GM12878 (cell line): ENCODE data around the gene KRR1. TPM values are rescaled to one million over a fixed set of nuclear protein-coding genes. Genes with fewer than 3 reads are reported as not detected.

Experiments used
- ATAC-seq: fragments of 200-7000 bp; cut with Tn5 transposase; 3 replicates; pipeline ENCODE4 v1.9.1; 2020; ENCODE audit warnings: mild to moderate bottlenecking, moderate library complexity
- BruUV-seq: library from RNA; stranded (reverse); fragments of 400-500 nt; replicated peaks from 2 replicates; lab custom pipeline; 2021; lab: Mats Ljungman, UMichigan
- CTCF ChIA-PET: fragments of 300-600 bp; sonication (Branson Sonifier 250); formaldehyde crosslinking; extraction: SDS; loops from one replicate; lab custom pipeline; 2021; ENCODE audit warnings: inconsistent platforms; lab: Yijun Ruan, JAX
- POLR2A ChIA-PET: fragments of 350-600 bp; formaldehyde crosslinking; extraction: SDS; loops from one replicate; lab custom pipeline; 2021; ENCODE audit warnings: inconsistent platforms; lab: Charles Lee
- RAD21 ChIA-PET: fragments of 300-600 bp; sonication (Branson Sonifier 250); formaldehyde crosslinking; loops from one replicate; lab custom pipeline; 2023; ENCODE audit warnings: antibody characterized with exemption; ENCODE audit not compliant: unreplicated experiment; lab: Charles Lee
- SMC1A ChIA-PET: fragments of 300-600 bp; sonication (Branson Sonifier 250); formaldehyde crosslinking; loops from one replicate; lab custom pipeline; 2023; ENCODE audit not compliant: unreplicated experiment, uncharacterized antibody; lab: Charles Lee
- DNase-seq: peaks from one replicate; pipeline ENCODE4 v3.0.0-alpha.2; 2011; ENCODE audit warnings: low read depth, low spot score
- FAIRE-seq: peaks from 3 replicates; lab custom pipeline; 2011; peaks lifted over from hg19 to GRCh38; lab: Jason Lieb, UNC
- H2AFZ ChIP-seq: 2 replicates; pipeline ENCODE4 v1.6.0; 2011; ENCODE audit warnings: low read depth, low read length, control low read depth; ENCODE audit not compliant: control insufficient read depth
- H3K27ac ChIP-seq: 2 replicates; pipeline ENCODE4 v1.5.1; 2011; ENCODE audit warnings: control low read depth; ENCODE audit not compliant: control insufficient read depth, insufficient read depth
- H3K27me3 ChIP-seq, 2 experiments: replicated peaks in 1 of 2; 2 replicates each; pipeline versions ENCODE4 v1.6.0 to v1.6.1; 2011; ENCODE audit warnings: low read length in 1 of 2; ENCODE audit not compliant: control insufficient read depth in 2 of 2, insufficient read depth in 2 of 2
- H3K36me3 ChIP-seq, 2 experiments: 2 replicates each; pipeline ENCODE4 v1.5.1; 2011; ENCODE audit warnings: low read length in 1 of 2; ENCODE audit not compliant: control insufficient read depth in 2 of 2, insufficient read depth in 2 of 2
- H3K4me1 ChIP-seq: 2 replicates; pipeline ENCODE4 v1.6.1; 2011; ENCODE audit warnings: mild to moderate bottlenecking, low read length, moderate library complexity, mixed read lengths; ENCODE audit not compliant: control insufficient read depth, insufficient read depth
- H3K4me2 ChIP-seq: 2 replicates; pipeline ENCODE4 v1.6.0; 2011; ENCODE audit warnings: control low read depth; ENCODE audit not compliant: control insufficient read depth, insufficient read depth
- H3K4me3 ChIP-seq: fragments of 200-600 bp; sonication (generic); 2 replicates; pipeline ENCODE4 v1.5.1; 2016
- H3K79me2 ChIP-seq: 2 replicates; pipeline ENCODE4 v1.6.0; 2011; ENCODE audit warnings: low read length; ENCODE audit not compliant: control insufficient read depth, insufficient read depth
- H3K9ac ChIP-seq: 2 replicates; pipeline ENCODE4 v1.8.0; 2011; ENCODE audit warnings: low read length, control low read depth, mixed read lengths; ENCODE audit not compliant: control insufficient read depth, insufficient read depth
- H3K9me3 ChIP-seq: replicated peaks from 3 replicates; pipeline ENCODE4 v1.5.1; 2011; ENCODE audit warnings: mild to moderate bottlenecking, low read length; ENCODE audit not compliant: control insufficient read depth, insufficient read depth
- H4K20me1 ChIP-seq: 2 replicates; pipeline ENCODE4 v1.6.0; 2011; ENCODE audit not compliant: control insufficient read depth, insufficient read depth
- ATF3 ChIP-seq: IDR thresholded peaks from 2 replicates; pipeline ENCODE4 v1.6.1; 2011; ENCODE audit warnings: low read depth, mild to moderate bottlenecking, low read length, moderate library complexity, borderline replicate concordance; ENCODE audit errors: extremely low read depth
- CBX5 ChIP-seq: sonication (generic); IDR thresholded peaks from 2 replicates; pipeline ENCODE4 v1.6.1; 2016; ENCODE audit warnings: low read depth, moderate library complexity, mild to moderate bottlenecking, inconsistent platforms
- CEBPB ChIP-seq, 2 experiments: fragments of 150-350 bp in 1 of 2; IDR thresholded peaks; 2 replicates each; pipeline ENCODE4 v1.6.1; 2012 to 2014; ENCODE audit warnings: low read depth in 2 of 2, low read length in 2 of 2, borderline replicate concordance in 1 of 2, inconsistent platforms in 1 of 2
- FOXM1 ChIP-seq: IDR thresholded peaks from 2 replicates; pipeline ENCODE4 v1.6.1; 2012; ENCODE audit warnings: low read depth, mild to moderate bottlenecking, inconsistent platforms, low read length, moderate library complexity
- GATAD2B ChIP-seq: fragments of 450-650 bp; conservative IDR thresholded peaks from 2 replicates; pipeline ENCODE4 v1.6.1; 2017; ENCODE audit warnings: low read depth, mild to moderate bottlenecking, moderate library complexity
- IKZF2 ChIP-seq, 2 experiments: fragments of 450-650 bp; IDR thresholded peaks; 2 replicates each; pipeline ENCODE4 v1.6.1; 2017; ENCODE audit warnings: mild to moderate bottlenecking in 2 of 2, moderate library complexity in 2 of 2
- KDM1A ChIP-seq: fragments of 200-600 bp; sonication (generic); IDR thresholded peaks from 2 replicates; pipeline ENCODE4 v1.6.1; 2016; ENCODE audit warnings: borderline replicate concordance
- MTA2 ChIP-seq: fragments of 450-650 bp; IDR thresholded peaks from 2 replicates; pipeline ENCODE4 v1.6.1; 2016; ENCODE audit warnings: low read depth, mild to moderate bottlenecking, moderate library complexity
- PAX5 ChIP-seq: IDR thresholded peaks from 2 replicates; pipeline ENCODE4 v1.6.1; 2011; ENCODE audit warnings: low read depth, low read length, borderline replicate concordance
- SIX5 ChIP-seq: IDR thresholded peaks from 2 replicates; pipeline ENCODE4 v1.6.1; 2011; ENCODE audit warnings: mild to moderate bottlenecking, low read depth, low read length, moderate library complexity; ENCODE audit not compliant: severe bottlenecking
- SPI1 ChIP-seq: IDR thresholded peaks from 2 replicates; pipeline ENCODE4 v1.6.1; 2011; ENCODE audit warnings: low read depth, mild to moderate bottlenecking, low read length, moderate library complexity, borderline replicate concordance; ENCODE audit not compliant: insufficient read depth
- SREBF2 ChIP-seq: IDR thresholded peaks from 2 replicates; pipeline ENCODE4 v1.6.1; 2012; ENCODE audit warnings: mild to moderate bottlenecking, low read length
- ZBED1 ChIP-seq: IDR thresholded peaks from 2 replicates; pipeline ENCODE4 v1.6.1; 2016; ENCODE audit warnings: borderline replicate concordance
- ZNF207 ChIP-seq: fragments of 450-650 bp; IDR thresholded peaks from 2 replicates; pipeline ENCODE4 v1.6.1; 2014; ENCODE audit warnings: antibody characterized with exemption, mild to moderate bottlenecking, borderline replicate concordance
- WGBS: methylation state at CpG from one replicate; pipeline ENCODE4 v1.1.6; 2016; ENCODE audit warnings: low lambda C conversion rate; ENCODE audit not compliant: insufficient replicate concordance, insufficient coverage; ENCODE audit errors: missing lambda C conversion rate; 5-methylcytosine and 5-hydroxymethylcytosine counted together
- in situ Hi-C: fragments of 300-500 bp; cut with MboI; formaldehyde crosslinking; loops from 9 replicates; pipeline ENCODE4 v1.14.3; 2018; ENCODE audit warnings: mixed read lengths
- intact Hi-C: fragments of 100-400 bp; cut with micrococcal nuclease; formaldehyde crosslinking; loops from one replicate; pipeline ENCODE4 v1.14.2; 2022; ENCODE audit not compliant: unreplicated experiment
- polyA plus RNA-seq, 11 experiments: library from polyadenylated mRNA; depleted of rRNA in 4 of 11; unstranded in 6 of 11; stranded (reverse) in 5 of 11; fragments of >200 nt; fragmentation: Nextera tagmentation in 4 of 11; fragmentation: Illumina TruSeq in 1 of 11; extraction: Ambion mirVana in 4 of 11; extraction: Trizol in 1 of 11; gene quantifications; 1 replicate in 1 of 11; 2 replicates in 10 of 11; pipeline versions ENCODE4 v1.2.1 to v1.2.3, GENCODE V29; 2011 to 2016; ENCODE audit warnings: inconsistent platforms in 2 of 11, missing spikeins in 2 of 11, low read depth in 1 of 11
- total RNA-seq, 4 experiments: library from RNA; depleted of rRNA in 3 of 4; stranded (reverse); fragments of >200 nt in 3 of 4; fragmentation: Illumina TruSeq in 1 of 4; extraction: Trizol in 1 of 4; gene quantifications; 2 replicates each; pipeline versions ENCODE4 v1.2.1 to v1.2.3, GENCODE V29; 2013 to 2021
- TF ChIP-seq, protein P1 (sequence below): fragments of 450-650 bp; formaldehyde crosslinking; IDR thresholded peaks from 2 replicates; pipeline ENCODE4 v1.5.0; 2022; ENCODE audit warnings: mild to moderate bottlenecking, missing genetic modification characterization

The KRR1 gene
- total and polyA plus RNA-seq, 10 of the 15 experiments (the other 5 are each of a cell fraction or from before 2014, with no cell fraction given), result 29.6 to 103 (median 75.3) TPM

DNA sequence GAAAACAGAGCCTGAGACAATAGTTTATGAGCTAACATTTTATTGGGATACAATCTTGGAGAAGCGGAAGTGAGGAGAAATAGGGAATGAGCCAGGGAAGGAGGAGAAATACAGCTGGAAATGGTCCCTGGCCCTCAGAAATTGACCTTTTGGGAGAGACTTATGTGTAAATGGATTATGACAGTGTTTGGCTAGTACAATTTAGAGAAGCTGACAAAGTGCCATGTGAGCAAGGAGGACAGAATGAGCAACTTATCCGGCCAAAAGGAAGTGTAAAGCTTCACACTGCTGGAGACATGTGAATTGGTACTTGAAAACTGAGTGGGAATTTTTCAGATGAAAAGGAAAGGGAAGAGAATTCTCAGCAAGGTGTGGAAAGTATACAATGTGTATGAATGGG is 28.0 kb downstream of the KRR1 start:
- Histone ChIP-seq H3K4me3 (peak overlapping the region; percentile 83), H4K20me1 (no peaks in the 10 kb centered on the region), H3K36me3 (no peaks in the 10 kb centered on the region), H2AFZ (no peak overlapping the region), H3K9me3 (no peaks in the 10 kb centered on the region), H3K79me2 (peaks cover 22% of the 10 kb centered on the region), H3K4me1 (peaks cover 22% of the 10 kb centered on the region), H3K9ac (no peak overlapping the region), H3K27ac (no peak overlapping the region; the same call in 1 of the 2 replicates)
- no TSS peak for BruUV-seq
- DNase-seq (no peak), FAIRE-seq (no peak)
- ChIA-PET RAD21 (interaction anchor here (0.8 to 7.3 kb wide), 20 partner anchors 9 to 973 kb away, joined by 3 to 63 read pairs (median 7); partner anchors contain the start of genes BBS10, CAPS2, GLIPR1L1 and GLIPR1L2), POLR2A (interaction anchor here (0.6 to 2.3 kb wide), 12 partner anchors 12 to 587 kb away, joined by 3 to 11 read pairs (median 4); partner anchors contain the start of genes GLIPR1L1, GLIPR1L2, KRR1 and PHLDA1), CTCF (interaction anchor here (0.5 to 11.0 kb wide), 29 partner anchors 9 to 977 kb away, joined by 3 to 235 read pairs (median 10); partner anchors contain the start of genes BBS10, CAPS2, GLIPR1L1 and GLIPR1L2), SMC1A (interaction anchor here (0.6 to 8.4 kb wide), 18 partner anchors 9 to 973 kb away, joined by 3 to 151 read pairs (median 16); partner anchors contain the start of genes GLIPR1L1, GLIPR1L2, KRR1 and PHLDA1)
- intact Hi-C loops (no loop called here), in situ Hi-C loops (loop anchor here (25.0 kb wide), 1 partner anchor 796 kb away; no protein-coding TSS in a partner anchor)
- WGBS, result 69% methylated on average over 2 of the region's 2 CpGs
- no peak for TF ChIP-seq SREBF2
- no peak for TF ChIP-seq MTA2
- no peak for TF ChIP-seq SPI1
- TF ChIP-seq PAX5, result no peak
- TF ChIP-seq ZBED1, result no peak
- TF ChIP-seq KDM1A, result no peak
- no peak for TF ChIP-seq SIX5
- no peak for TF ChIP-seq CEBPB (IDR thresholded peaks at IDR 0.05; ENCODE audit: borderline replicate concordance in 1 of 2, low read depth in 2 of 2, low read length in 2 of 2)
- no peak for TF ChIP-seq GATAD2B
- no peak for TF ChIP-seq ATF3
- no peak for TF ChIP-seq FOXM1
- no peak for TF ChIP-seq CBX5
- TF ChIP-seq, protein P1, sequence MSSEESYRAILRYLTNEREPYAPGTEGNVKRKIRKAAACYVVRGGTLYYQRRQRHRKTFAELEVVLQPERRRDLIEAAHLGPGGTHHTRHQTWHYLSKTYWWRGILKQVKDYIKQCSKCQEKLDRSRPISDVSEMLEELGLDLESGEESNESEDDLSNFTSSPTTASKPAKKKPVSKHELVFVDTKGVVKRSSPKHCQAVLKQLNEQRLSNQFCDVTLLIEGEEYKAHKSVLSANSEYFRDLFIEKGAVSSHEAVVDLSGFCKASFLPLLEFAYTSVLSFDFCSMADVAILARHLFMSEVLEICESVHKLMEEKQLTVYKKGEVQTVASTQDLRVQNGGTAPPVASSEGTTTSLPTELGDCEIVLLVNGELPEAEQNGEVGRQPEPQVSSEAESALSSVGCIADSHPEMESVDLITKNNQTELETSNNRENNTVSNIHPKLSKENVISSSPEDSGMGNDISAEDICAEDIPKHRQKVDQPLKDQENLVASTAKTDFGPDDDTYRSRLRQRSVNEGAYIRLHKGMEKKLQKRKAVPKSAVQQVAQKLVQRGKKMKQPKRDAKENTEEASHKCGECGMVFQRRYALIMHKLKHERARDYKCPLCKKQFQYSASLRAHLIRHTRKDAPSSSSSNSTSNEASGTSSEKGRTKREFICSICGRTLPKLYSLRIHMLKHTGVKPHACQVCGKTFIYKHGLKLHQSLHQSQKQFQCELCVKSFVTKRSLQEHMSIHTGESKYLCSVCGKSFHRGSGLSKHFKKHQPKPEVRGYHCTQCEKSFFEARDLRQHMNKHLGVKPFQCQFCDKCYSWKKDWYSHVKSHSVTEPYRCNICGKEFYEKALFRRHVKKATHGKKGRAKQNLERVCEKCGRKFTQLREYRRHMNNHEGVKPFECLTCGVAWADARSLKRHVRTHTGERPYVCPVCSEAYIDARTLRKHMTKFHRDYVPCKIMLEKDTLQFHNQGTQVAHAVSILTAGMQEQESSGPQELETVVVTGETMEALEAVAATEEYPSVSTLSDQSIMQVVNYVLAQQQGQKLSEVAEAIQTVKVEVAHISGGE (CRISPR knock-in tag), result no peak
- no peak for TF ChIP-seq IKZF2 (IDR thresholded peaks at IDR 0.05)
- no peak for TF ChIP-seq ZNF207
- TF ChIP-seq, all 136 proteins: peak for 0
- ATAC-seq, result no peak
- peak overlapping the region; percentile 64 for H3K4me2 ChIP-seq
- H3K27me3 ChIP-seq, result no peaks in the 10 kb centered on the region
